ENCODE data around the gene MAPKAP1. TPM values are rescaled to one million over a fixed set of nuclear protein-coding genes. Genes with fewer than 3 reads are reported as not detected.

Gene MAPKAP1
- polyA plus RNA-seq, 1 donor = 60.6 TPM

- DNase-seq = no peak
Observed at GRCh38 chr9:125674981-125675973, 31.7 kb downstream of the MAPKAP1 start.

GRCh38 chr9:125672876-125673275, 34.1 kb downstream of the MAPKAP1 start:
- no peak for DNase-seq

GRCh38 chr9:125663127-125663526, 43.9 kb downstream of the MAPKAP1 start:
- no peak for DNase-seq

GRCh38 chr9:125660557-125660956, 46.5 kb downstream of the MAPKAP1 start:
- no peak for DNase-seq

GRCh38 chr9:125659954-125660353, 47.1 kb downstream of the MAPKAP1 start:
- DNase-seq = no peak

GRCh38 chr9:125659201-125659840, 47.7 kb downstream of the MAPKAP1 start:
- no peak for DNase-seq

- no peak for DNase-seq
Observed at GRCh38 chr9:125656560-125656959, 50.4 kb downstream of the MAPKAP1 start.

- no peak for DNase-seq
Observed at GRCh38 chr9:125655691-125656410, 51.2 kb downstream of the MAPKAP1 start.

- no peak for DNase-seq
Observed at GRCh38 chr9:125655066-125655633, 51.9 kb downstream of the MAPKAP1 start.

- DNase-seq = no peak
Observed at GRCh38 chr9:125654121-125654520, 52.9 kb downstream of the MAPKAP1 start.

GRCh38 chr9:125653325-125653724, 53.7 kb downstream of the MAPKAP1 start:
- no peak for DNase-seq

GRCh38 chr9:125652759-125653158, 54.2 kb downstream of the MAPKAP1 start:
- DNase-seq = no peak

GRCh38 chr9:125652233-125652594, 54.8 kb downstream of the MAPKAP1 start:
- DNase-seq = no peak

GRCh38 chr9:125651576-125652232, 55.3 kb downstream of the MAPKAP1 start:
- peak; percentile 47 for DNase-seq

- no peak for DNase-seq
Observed at GRCh38 chr9:125650271-125650737, 56.7 kb downstream of the MAPKAP1 start.

GRCh38 chr9:125649826-125650225, 57.2 kb downstream of the MAPKAP1 start:
- DNase-seq = no peak

- no peak for DNase-seq
Observed at GRCh38 chr9:125649315-125649714, 57.7 kb downstream of the MAPKAP1 start.

- DNase-seq = no peak
Observed at GRCh38 chr9:125648294-125648693, 58.7 kb downstream of the MAPKAP1 start.

- no peak for DNase-seq
Observed at GRCh38 chr9:125646621-125647100, 60.3 kb downstream of the MAPKAP1 start.

GRCh38 chr9:125646217-125646616, 60.8 kb downstream of the MAPKAP1 start:
- no peak for DNase-seq

- no peak for DNase-seq
Observed at GRCh38 chr9:125644819-125645507, 62.0 kb downstream of the MAPKAP1 start.

Measured in hindlimb muscle (tissue), 1 donor.